Uterus (tissue), 2 donors: ENCODE measurements around the gene PLAGL1.

Source experiments
- POLR2A ChIP-seq, 2 donors: fragments of 450-650 bp; IDR thresholded peaks; one replicate each; pipeline ENCODE4 v1.6.1; 2016; ENCODE audit warnings: antibody characterized with exemption in 2 of 2, mild to moderate bottlenecking in 1 of 2, moderate library complexity in 1 of 2
- TF ChIP-seq, protein P1 (sequence below), 4 experiments: fragments of 200-600 bp in 2 of 4; fragments of 450-650 bp in 2 of 4; sonication (generic) in 2 of 4; IDR thresholded peaks; one replicate each; pipeline ENCODE4 v1.5.1; 2016 to 2019; ENCODE audit warnings: antibody characterized with exemption in 4 of 4, mild to moderate bottlenecking in 2 of 4, moderate library complexity in 1 of 4

GRCh38 chr6:143894655-143895054 lies 113.4 kb downstream of the PLAGL1 start:
- TF ChIP-seq POLR2A (IDR thresholded peaks at IDR 0.05) = no peak
- TF ChIP-seq, protein P1, sequence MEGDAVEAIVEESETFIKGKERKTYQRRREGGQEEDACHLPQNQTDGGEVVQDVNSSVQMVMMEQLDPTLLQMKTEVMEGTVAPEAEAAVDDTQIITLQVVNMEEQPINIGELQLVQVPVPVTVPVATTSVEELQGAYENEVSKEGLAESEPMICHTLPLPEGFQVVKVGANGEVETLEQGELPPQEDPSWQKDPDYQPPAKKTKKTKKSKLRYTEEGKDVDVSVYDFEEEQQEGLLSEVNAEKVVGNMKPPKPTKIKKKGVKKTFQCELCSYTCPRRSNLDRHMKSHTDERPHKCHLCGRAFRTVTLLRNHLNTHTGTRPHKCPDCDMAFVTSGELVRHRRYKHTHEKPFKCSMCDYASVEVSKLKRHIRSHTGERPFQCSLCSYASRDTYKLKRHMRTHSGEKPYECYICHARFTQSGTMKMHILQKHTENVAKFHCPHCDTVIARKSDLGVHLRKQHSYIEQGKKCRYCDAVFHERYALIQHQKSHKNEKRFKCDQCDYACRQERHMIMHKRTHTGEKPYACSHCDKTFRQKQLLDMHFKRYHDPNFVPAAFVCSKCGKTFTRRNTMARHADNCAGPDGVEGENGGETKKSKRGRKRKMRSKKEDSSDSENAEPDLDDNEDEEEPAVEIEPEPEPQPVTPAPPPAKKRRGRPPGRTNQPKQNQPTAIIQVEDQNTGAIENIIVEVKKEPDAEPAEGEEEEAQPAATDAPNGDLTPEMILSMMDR (IDR thresholded peaks at IDR 0.05) = no peak
